GM19463 (cell line): ENCODE data around the gene BCL2L1.

Experiments used
- ATAC-seq: cut with Tn5 transposase; IDR thresholded peaks from one replicate; pipeline ENCODE4 v1.9.1; 2021; ENCODE audit warnings: mild to moderate bottlenecking, moderate library complexity; ENCODE audit not compliant: unreplicated experiment

Gene BCL2L1

GRCh38 chr20:31710423-31711108 lies 12.1 kb downstream of the BCL2L1 start:
- no peak for ATAC-seq

GRCh38 chr20:31709939-31710338 lies 12.7 kb downstream of the BCL2L1 start:
- no peak for ATAC-seq

GRCh38 chr20:31708736-31709534 lies 13.7 kb downstream of the BCL2L1 start:
- no peak for ATAC-seq

GRCh38 chr20:31707994-31708735 lies 14.5 kb downstream of the BCL2L1 start:
- ATAC-seq = no peak

GRCh38 chr20:31707258-31707615 lies 15.4 kb downstream of the BCL2L1 start:
- no peak for ATAC-seq

GRCh38 chr20:31706607-31707257 lies 15.9 kb downstream of the BCL2L1 start:
- ATAC-seq = no peak

- peak; percentile 93 for ATAC-seq
These were observed 16.8 kb downstream of the BCL2L1 start for GRCh38 chr20:31705598-31706597.

GRCh38 chr20:31705191-31705590 lies 17.5 kb downstream of the BCL2L1 start:
- ATAC-seq = no peak

GRCh38 chr20:31704225-31705119 lies 18.2 kb downstream of the BCL2L1 start:
- no peak for ATAC-seq

GRCh38 chr20:31701591-31701990 lies 21.1 kb downstream of the BCL2L1 start:
- no peak for ATAC-seq

- ATAC-seq = no peak
These were observed 21.9 kb downstream of the BCL2L1 start for GRCh38 chr20:31700747-31701146.

GRCh38 chr20:31699801-31700728 lies 22.6 kb downstream of the BCL2L1 start:
- ATAC-seq = no peak

GRCh38 chr20:31698803-31699718 lies 23.6 kb downstream of the BCL2L1 start:
- peak; percentile 97 for ATAC-seq

- ATAC-seq = no peak
These were observed 24.3 kb downstream of the BCL2L1 start for GRCh38 chr20:31698243-31698802.

- no peak for ATAC-seq
These were observed 26.5 kb downstream of the BCL2L1 start for GRCh38 chr20:31695849-31696804.
